ENCODE results near the gene C1orf198.

DNA sequence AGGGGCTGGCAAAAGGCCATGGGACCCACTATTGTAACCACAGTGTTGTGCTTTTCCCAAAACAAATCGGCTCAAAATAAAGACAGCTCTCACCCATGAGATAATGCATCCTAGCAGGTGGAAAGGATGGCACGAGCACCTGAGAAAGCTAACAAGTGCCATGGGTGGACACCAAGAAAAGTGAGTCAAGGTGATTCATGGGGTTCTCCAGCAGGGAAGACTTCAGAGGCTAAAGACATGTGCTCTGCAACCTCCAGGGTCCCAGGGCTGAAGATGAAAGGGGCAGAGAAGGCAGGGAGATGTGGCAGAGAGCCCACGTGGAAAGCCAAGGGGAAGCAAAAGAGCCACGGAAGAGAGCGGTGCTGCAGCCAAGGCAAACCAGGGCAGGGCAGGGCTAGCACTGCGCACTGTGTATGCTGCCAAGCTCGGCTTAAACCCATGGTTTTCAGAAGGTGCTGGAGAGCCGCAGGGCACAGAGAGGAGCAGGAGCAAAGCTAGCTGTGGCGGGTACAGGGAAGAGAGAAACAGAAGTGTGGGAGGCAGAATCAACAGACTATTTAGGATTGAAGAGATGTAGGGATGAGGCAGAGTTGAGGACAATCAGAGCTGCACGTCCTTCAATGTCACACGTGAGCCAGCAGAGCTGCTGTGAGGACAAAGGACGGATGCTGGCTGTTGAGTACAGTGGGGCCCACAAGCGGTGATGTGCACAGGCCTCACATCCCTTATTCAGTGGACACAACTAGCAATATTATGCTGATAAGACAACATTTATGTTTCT, 41.8 kb upstream of the C1orf198 start:
- TF ChIP-seq, protein P1, sequence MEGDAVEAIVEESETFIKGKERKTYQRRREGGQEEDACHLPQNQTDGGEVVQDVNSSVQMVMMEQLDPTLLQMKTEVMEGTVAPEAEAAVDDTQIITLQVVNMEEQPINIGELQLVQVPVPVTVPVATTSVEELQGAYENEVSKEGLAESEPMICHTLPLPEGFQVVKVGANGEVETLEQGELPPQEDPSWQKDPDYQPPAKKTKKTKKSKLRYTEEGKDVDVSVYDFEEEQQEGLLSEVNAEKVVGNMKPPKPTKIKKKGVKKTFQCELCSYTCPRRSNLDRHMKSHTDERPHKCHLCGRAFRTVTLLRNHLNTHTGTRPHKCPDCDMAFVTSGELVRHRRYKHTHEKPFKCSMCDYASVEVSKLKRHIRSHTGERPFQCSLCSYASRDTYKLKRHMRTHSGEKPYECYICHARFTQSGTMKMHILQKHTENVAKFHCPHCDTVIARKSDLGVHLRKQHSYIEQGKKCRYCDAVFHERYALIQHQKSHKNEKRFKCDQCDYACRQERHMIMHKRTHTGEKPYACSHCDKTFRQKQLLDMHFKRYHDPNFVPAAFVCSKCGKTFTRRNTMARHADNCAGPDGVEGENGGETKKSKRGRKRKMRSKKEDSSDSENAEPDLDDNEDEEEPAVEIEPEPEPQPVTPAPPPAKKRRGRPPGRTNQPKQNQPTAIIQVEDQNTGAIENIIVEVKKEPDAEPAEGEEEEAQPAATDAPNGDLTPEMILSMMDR (IDR thresholded peaks at IDR 0.05; ENCODE audit: low read depth, low read length, poor library complexity, severe bottlenecking) = no peak
- TF ChIP-seq EZH2phosphoT487 (IDR thresholded peaks at IDR 0.05; ENCODE audit: borderline replicate concordance, low read length) = no peak
